SK-N-SH (cell line): Measurements from ENCODE around the gene PHKG2. TPM values are rescaled to one million over a fixed set of nuclear protein-coding genes. Genes with fewer than 3 reads are reported as not detected.

Source experiments
- CTCF ChIA-PET: fragments of 300-600, 350-600 bp; formaldehyde crosslinking; extraction: SDS; loops from one replicate; lab custom pipeline; 2021; lab: Yijun Ruan, JAX
- POLR2A ChIA-PET: fragments of 350-600 bp; sonication (Branson Sonifier 250); formaldehyde crosslinking; extraction: SDS; loops from one replicate; lab custom pipeline; 2020; ENCODE audit warnings: antibody characterized with exemption, inconsistent platforms; lab: Yijun Ruan, JAX
- DNase-seq: peaks from one replicate; pipeline ENCODE4 v3.0.0; 2012
- H2AFZ ChIP-seq: fragments of 200-600 bp; sonication (generic); 2 replicates; pipeline ENCODE4 v1.8.1; 2016; ENCODE audit warnings: antibody characterized with exemption, mild to moderate bottlenecking, low read depth
- H3F3A ChIP-seq: fragments of 200-600 bp; sonication (generic); replicated peaks from 2 replicates; pipeline ENCODE3; 2016; ENCODE audit warnings: antibody characterized with exemption, mild to moderate bottlenecking; ENCODE audit not compliant: insufficient read depth
- H3K27ac ChIP-seq, 2 experiments: fragments of 200-500 bp in 1 of 2; fragments of 200-600 bp in 1 of 2; sonication (Bioruptor generic) in 1 of 2; sonication (generic), shearing (Covaris generic) in 1 of 2; 2 replicates each; pipeline versions ENCODE4 v1.5.1 to v1.6.1; 2014 to 2016; ENCODE audit warnings: low read depth in 2 of 2, inconsistent platforms in 1 of 2, low read length in 1 of 2, mild to moderate bottlenecking in 1 of 2, mixed read lengths in 1 of 2
- H3K27me3 ChIP-seq: fragments of 200-600 bp; sonication (generic), shearing (Covaris generic); 2 replicates; pipeline ENCODE4 v1.6.1; 2016; ENCODE audit warnings: mixed run types; ENCODE audit not compliant: insufficient read depth
- H3K36me3 ChIP-seq, 2 experiments: fragments of 200-500 bp in 1 of 2; fragments of 200-600 bp in 1 of 2; sonication (Bioruptor generic) in 1 of 2; sonication (generic) in 1 of 2; replicated peaks in 1 of 2; 2 replicates each; pipeline versions ENCODE3 to v1.5.1; 2014 to 2016; ENCODE audit warnings: low read length in 1 of 2, mild to moderate bottlenecking in 1 of 2; ENCODE audit not compliant: insufficient read depth in 2 of 2, control insufficient read depth in 1 of 2
- H3K4me1 ChIP-seq, 2 experiments: fragments of 200-500 bp in 1 of 2; fragments of 200-600 bp in 1 of 2; sonication (Bioruptor generic) in 1 of 2; sonication (generic), shearing (Covaris generic) in 1 of 2; 2 replicates each; pipeline versions ENCODE4 v1.5.1 to v1.6.1; 2014 to 2016; ENCODE audit warnings: low read depth in 1 of 2, low read length in 1 of 2, mixed run types in 1 of 2; ENCODE audit not compliant: insufficient read depth in 2 of 2, control insufficient read depth in 1 of 2
- H3K4me2 ChIP-seq: fragments of 200-600 bp; sonication (generic), shearing (Covaris generic); 2 replicates; pipeline ENCODE4 v1.6.1; 2017; ENCODE audit warnings: mixed run types
- H3K4me3 ChIP-seq, 2 experiments: fragments of 200-500 bp in 1 of 2; fragments of 200-600 bp in 1 of 2; sonication (Bioruptor generic) in 1 of 2; sonication (generic), shearing (Covaris generic) in 1 of 2; 2 replicates each; pipeline versions ENCODE4 v1.5.1 to v1.8.1; 2014 to 2016; ENCODE audit warnings: low read depth in 2 of 2, inconsistent platforms in 1 of 2, low read length in 1 of 2, mild to moderate bottlenecking in 1 of 2, mixed read lengths in 1 of 2, moderate library complexity in 1 of 2
- H3K79me2 ChIP-seq: fragments of 200-600 bp; sonication (generic); 2 replicates; pipeline ENCODE4 v1.8.1; 2017; ENCODE audit warnings: mild to moderate bottlenecking; ENCODE audit not compliant: insufficient read depth
- H3K9ac ChIP-seq: fragments of 200-600 bp; sonication (generic); 2 replicates; pipeline ENCODE4 v1.6.1; 2017; ENCODE audit warnings: mixed run types
- H3K9me2 ChIP-seq: fragments of 200-600 bp; sonication (generic); 2 replicates; pipeline ENCODE4 v1.6.1; 2017; ENCODE audit warnings: mixed run types
- H3K9me3 ChIP-seq: fragments of 200-600 bp; sonication (generic); 2 replicates; pipeline ENCODE4 v1.6.1; 2017; ENCODE audit warnings: mixed run types, mild to moderate bottlenecking, moderate library complexity
- H4K20me1 ChIP-seq: fragments of 200-600 bp; sonication (generic); 2 replicates; pipeline ENCODE4 v1.6.1; 2017; ENCODE audit warnings: mild to moderate bottlenecking, mixed run types; ENCODE audit not compliant: insufficient read depth
- CHD2 ChIP-seq: fragments of 150-350 bp; IDR thresholded peaks from 2 replicates; pipeline ENCODE4 v1.6.1; 2018; ENCODE audit warnings: low read length; ENCODE audit not compliant: partially characterized antibody
- IRF3 ChIP-seq: fragments of 150-350 bp; IDR thresholded peaks from 2 replicates; pipeline ENCODE4 v1.6.1; 2016; ENCODE audit warnings: mild to moderate bottlenecking, low read depth, low read length
- MAX ChIP-seq: IDR thresholded peaks from 2 replicates; pipeline ENCODE4 v1.4.0; 2012; ENCODE audit warnings: low read depth
- NFIC ChIP-seq: IDR thresholded peaks from 2 replicates; pipeline ENCODE4 v1.4.0; 2012; ENCODE audit warnings: borderline replicate concordance
- NRF1 ChIP-seq: IDR thresholded peaks from 2 replicates; pipeline ENCODE4 v1.6.1; 2012; ENCODE audit warnings: low read depth, mild to moderate bottlenecking, low read length
- PBX3 ChIP-seq: IDR thresholded peaks from 2 replicates; pipeline ENCODE4; 2012
- RFX5 ChIP-seq: IDR thresholded peaks from 2 replicates; pipeline ENCODE4 v1.6.1; 2012; ENCODE audit warnings: mild to moderate bottlenecking, improper control_type of control experiment, low read length
- SIN3A ChIP-seq: IDR thresholded peaks from 2 replicates; pipeline ENCODE4 v1.6.1; 2012; ENCODE audit warnings: low read depth, mild to moderate bottlenecking, low read length, moderate library complexity, borderline replicate concordance
- SMC3 ChIP-seq: IDR thresholded peaks from 2 replicates; pipeline ENCODE4 v1.6.1; 2012; ENCODE audit warnings: low read depth, low read length, improper control_type of control experiment
- TAF1 ChIP-seq: IDR thresholded peaks from 2 replicates; pipeline ENCODE4 v1.6.1; 2012; ENCODE audit warnings: low read depth, mild to moderate bottlenecking, low read length, moderate library complexity, borderline replicate concordance
- TCF12 ChIP-seq: IDR thresholded peaks from 2 replicates; pipeline ENCODE4 v1.4.0; 2012
- USF2 ChIP-seq: fragments of 150-350 bp; IDR thresholded peaks from 2 replicates; pipeline ENCODE4 v1.6.1; 2017; ENCODE audit warnings: antibody characterized with exemption, low read length, low read depth, borderline replicate concordance
- whole genome bisulfite sequencing: methylation state at CpG from one replicate; pipeline ENCODE4 v1.1.6; 2017; ENCODE audit warnings: low lambda C conversion rate; 5-methylcytosine and 5-hydroxymethylcytosine counted together
- polyA plus RNA-seq, 3 experiments: library from polyadenylated mRNA; depleted of rRNA; stranded (reverse); fragments of >200 nt; gene quantifications; 2 replicates each; pipeline ENCODE4 v1.2.3, GENCODE V29; 2012

The PHKG2 gene
- polyA plus RNA-seq, 1 of the 3 experiments (the other 2 are of a cell fraction) = 45.8 TPM

GRCh38 chr16:30758988-30759491 lies 10.8 kb downstream of the PHKG2 start:
- Histone ChIP-seq H3F3A (peaks cover 7% of the 10 kb centered on the region), H3K27ac (no peak overlapping the region), H4K20me1 (no peaks in the 10 kb centered on the region), H3K79me2 (peaks cover 33% of the 10 kb centered on the region), H3K4me1 (peaks cover 15 to 23% of the 10 kb centered on the region in 2 experiments), H3K36me3 (peaks cover 16 to 45% of the 10 kb centered on the region in 2 experiments), H3K4me2 (no peak overlapping the region), H3K9me3 (no peaks in the 10 kb centered on the region), H2AFZ (no peak overlapping the region), H3K9me2 (no peaks in the 10 kb centered on the region), H3K27me3 (no peaks in the 10 kb centered on the region), H3K4me3 (no peak overlapping the region), H3K9ac (no peak overlapping the region)
- CTCF ChIA-PET = interaction anchor here (1.0 kb wide), 1 partner anchor 183 kb away, joined by 4 read pairs; no protein-coding TSS in a partner anchor
- no peak for DNase-seq
- POLR2A ChIA-PET = interaction anchor here (0.6 kb wide), 1 partner anchor 1920 kb away, joined by 3 read pairs; no protein-coding TSS in a partner anchor
- WGBS = 92% methylated on average over 9 of the region's 10 CpGs
- TF ChIP-seq RFX5 (no peak), PBX3 (no peak), NRF1 (no peak)

GRCh38 chr16:30760001-30760559 lies 11.9 kb downstream of the PHKG2 start:
- Histone ChIP-seq H3K27me3 (no peaks in the 10 kb centered on the region), H3K4me3 (no peak overlapping the region), H3K36me3 (peaks cover 16 to 51% of the 10 kb centered on the region in 2 experiments), H4K20me1 (no peaks in the 10 kb centered on the region), H3K9ac (no peak overlapping the region), H3K9me3 (no peaks in the 10 kb centered on the region), H3K79me2 (peaks cover 41% of the 10 kb centered on the region), H3K4me1 (peaks cover 15 to 26% of the 10 kb centered on the region in 2 experiments), H3F3A (peaks cover 7% of the 10 kb centered on the region), H2AFZ (no peak overlapping the region), H3K4me2 (0 out of 2 replicates have a peak overlapping the region, but pooled peaks have one; percentile 100), H3K27ac (no peak overlapping the region), H3K9me2 (no peaks in the 10 kb centered on the region)
- POLR2A ChIA-PET = interaction anchor here (1.7 kb wide), 1 partner anchor 12 kb away, joined by 10 read pairs; the partner anchor contains the start of gene PHKG2
- CTCF ChIA-PET = interaction anchor here (0.7 to 1.1 kb wide), 3 partner anchors 9 to 182 kb away, joined by 3 to 4 read pairs (median 3); no protein-coding TSS in a partner anchor
- DNase-seq = no peak
- WGBS = 85% methylated on average over 6 of the region's 7 CpGs
- TF ChIP-seq TCF12 (no peak), MAX (no peak), NFIC (no peak), SMC3 (no peak), IRF3 (no peak), USF2 (no peak), TAF1 (no peak), SIN3A (no peak), CHD2 (no peak)
